KMS-11 (cell line): ENCODE results near the gene TMEM37.

ENCODE experiments used
- H2AFZ ChIP-seq: fragments of 200-600 bp; sonication (generic); 2 replicates; pipeline ENCODE4 v1.6.1; 2016; ENCODE audit warnings: antibody characterized with exemption, mixed run types, low read depth
- H3K27ac ChIP-seq: fragments of 200-600 bp; sonication (generic); 2 replicates; pipeline ENCODE4 v1.6.1; 2016; ENCODE audit warnings: mild to moderate bottlenecking, mixed run types
- H3K27me3 ChIP-seq: fragments of 200-600 bp; sonication (generic); 2 replicates; pipeline ENCODE4 v1.6.1; 2017; ENCODE audit warnings: mild to moderate bottlenecking, low read depth, mixed run types, moderate library complexity; ENCODE audit not compliant: insufficient read depth
- H3K36me3 ChIP-seq: fragments of 200-600 bp; sonication (generic); 2 replicates; pipeline ENCODE4 v1.6.1; 2017; ENCODE audit warnings: mild to moderate bottlenecking, mixed run types; ENCODE audit not compliant: insufficient read depth
- H3K4me1 ChIP-seq: fragments of 200-600 bp; sonication (generic); 2 replicates; pipeline ENCODE4 v1.6.1; 2016; ENCODE audit warnings: mild to moderate bottlenecking, low read depth, mixed run types; ENCODE audit not compliant: poor library complexity, severe bottlenecking
- H3K4me2 ChIP-seq: fragments of 200-600 bp; sonication (generic); 2 replicates; pipeline ENCODE4 v1.7.0; 2016; ENCODE audit warnings: mild to moderate bottlenecking, mixed run types
- H3K4me3 ChIP-seq: fragments of 200-600 bp; sonication (generic); IDR thresholded peaks from 2 replicates; pipeline ENCODE4 v1.6.1; 2017; ENCODE audit warnings: low read depth, low read length, mixed read lengths; ENCODE audit not compliant: insufficient read depth
- H3K79me2 ChIP-seq: fragments of 200-600 bp; sonication (generic); 2 replicates; pipeline ENCODE4 v1.6.1; 2016; ENCODE audit warnings: low read depth, mixed run types; ENCODE audit not compliant: insufficient read depth
- H3K9ac ChIP-seq: fragments of 200-600 bp; sonication (generic); 2 replicates; pipeline ENCODE4 v1.6.1; 2016; ENCODE audit warnings: mild to moderate bottlenecking, mixed run types
- H4K20me1 ChIP-seq: fragments of 200-600 bp; sonication (generic); 2 replicates; pipeline ENCODE4 v1.6.1; 2016; ENCODE audit warnings: mild to moderate bottlenecking, mixed run types; ENCODE audit not compliant: insufficient read depth
- TF ChIP-seq, protein P1 (sequence below): fragments of 200-600 bp; sonication (generic); conservative IDR thresholded peaks from 2 replicates; pipeline ENCODE4 v1.6.1; 2017; ENCODE audit warnings: low read depth, mild to moderate bottlenecking, antibody characterized with exemption, low read length, moderate library complexity, mixed read lengths

TMEM37 gene

DNA sequence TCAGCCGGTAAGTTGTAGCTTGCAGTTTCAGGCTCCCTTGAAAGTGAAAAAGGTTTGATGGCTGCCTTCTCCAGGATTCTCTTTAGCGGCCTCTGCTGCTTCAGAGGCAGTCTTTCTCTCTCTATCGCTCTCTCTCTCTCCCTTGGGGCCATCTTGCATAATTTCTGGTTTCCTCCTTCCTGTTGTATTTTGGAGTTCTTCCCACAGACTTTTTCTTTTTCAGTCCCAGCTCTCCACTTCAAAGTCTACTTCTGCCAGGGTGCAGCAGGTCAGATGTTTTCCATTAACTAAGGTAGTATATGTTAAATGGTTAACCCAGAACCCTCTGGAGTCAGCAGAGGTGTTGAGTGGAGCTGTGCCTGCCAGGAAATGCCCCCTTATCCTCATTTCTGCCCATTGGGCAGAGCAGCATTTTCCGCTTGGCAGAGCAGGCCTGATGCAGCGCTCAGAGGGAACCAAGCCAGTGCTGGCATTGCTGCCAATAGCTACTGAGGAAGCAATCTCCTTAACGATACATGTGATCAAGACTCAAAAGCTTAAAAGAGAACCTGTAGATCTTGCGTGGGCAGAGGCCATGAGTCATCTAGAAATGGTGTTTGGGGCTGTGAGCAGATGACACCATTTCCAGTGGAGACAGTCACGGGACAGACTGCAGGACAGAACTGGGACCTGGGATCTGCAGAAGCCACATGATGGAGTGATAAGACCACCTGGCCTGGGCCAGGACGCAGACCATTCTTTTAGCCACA is 44.1 kb upstream of the TMEM37 start:
- H3K4me2 ChIP-seq = no peak overlapping the region
- TF ChIP-seq, protein P1, sequence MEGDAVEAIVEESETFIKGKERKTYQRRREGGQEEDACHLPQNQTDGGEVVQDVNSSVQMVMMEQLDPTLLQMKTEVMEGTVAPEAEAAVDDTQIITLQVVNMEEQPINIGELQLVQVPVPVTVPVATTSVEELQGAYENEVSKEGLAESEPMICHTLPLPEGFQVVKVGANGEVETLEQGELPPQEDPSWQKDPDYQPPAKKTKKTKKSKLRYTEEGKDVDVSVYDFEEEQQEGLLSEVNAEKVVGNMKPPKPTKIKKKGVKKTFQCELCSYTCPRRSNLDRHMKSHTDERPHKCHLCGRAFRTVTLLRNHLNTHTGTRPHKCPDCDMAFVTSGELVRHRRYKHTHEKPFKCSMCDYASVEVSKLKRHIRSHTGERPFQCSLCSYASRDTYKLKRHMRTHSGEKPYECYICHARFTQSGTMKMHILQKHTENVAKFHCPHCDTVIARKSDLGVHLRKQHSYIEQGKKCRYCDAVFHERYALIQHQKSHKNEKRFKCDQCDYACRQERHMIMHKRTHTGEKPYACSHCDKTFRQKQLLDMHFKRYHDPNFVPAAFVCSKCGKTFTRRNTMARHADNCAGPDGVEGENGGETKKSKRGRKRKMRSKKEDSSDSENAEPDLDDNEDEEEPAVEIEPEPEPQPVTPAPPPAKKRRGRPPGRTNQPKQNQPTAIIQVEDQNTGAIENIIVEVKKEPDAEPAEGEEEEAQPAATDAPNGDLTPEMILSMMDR = no peak
- no peaks in the 10 kb centered on the region for H3K27me3 ChIP-seq
- H3K79me2 ChIP-seq = no peaks in the 10 kb centered on the region
- H3K36me3 ChIP-seq = no peaks in the 10 kb centered on the region
- H3K9ac ChIP-seq = no peak overlapping the region
- H2AFZ ChIP-seq = no peak overlapping the region
- H4K20me1 ChIP-seq = no peaks in the 10 kb centered on the region
- no peak overlapping the region for H3K27ac ChIP-seq
- no peak overlapping the region for H3K4me3 ChIP-seq
- H3K4me1 ChIP-seq = no peaks in the 10 kb centered on the region

DNA sequence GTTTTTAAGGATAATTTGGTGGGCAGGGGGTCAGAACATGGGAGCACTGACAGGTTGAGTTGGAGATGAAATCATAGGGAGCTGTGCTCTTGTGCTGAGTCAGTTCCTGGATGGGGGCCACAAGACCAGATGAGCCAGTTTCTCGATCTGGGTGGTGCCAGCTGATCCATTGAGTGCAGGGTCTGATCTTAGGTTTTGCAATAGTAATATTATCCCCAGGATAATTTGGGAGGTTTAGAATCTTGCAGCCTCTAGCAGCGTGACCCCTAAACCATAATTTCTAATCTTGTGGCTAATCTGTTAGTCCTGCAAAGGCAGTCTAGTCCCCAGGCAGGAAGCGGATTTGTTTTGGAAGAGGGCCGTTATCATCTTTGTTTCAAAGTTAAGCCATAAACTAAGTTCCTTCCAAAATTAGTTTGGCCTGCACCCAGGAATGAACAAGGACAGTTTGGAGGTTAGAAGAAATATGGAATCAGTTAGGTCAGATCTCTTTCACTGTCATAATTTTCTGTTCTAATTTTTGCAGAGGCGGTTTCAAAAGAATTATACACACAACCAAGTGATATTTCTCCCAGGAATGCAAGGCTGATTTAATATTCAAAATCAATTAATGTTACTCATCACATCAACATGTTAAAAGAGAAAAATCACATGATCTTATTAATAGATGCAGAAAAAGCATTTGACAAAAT is 41.9 kb upstream of the TMEM37 start:
- H3K36me3 ChIP-seq = no peaks in the 10 kb centered on the region
- no peaks in the 10 kb centered on the region for H4K20me1 ChIP-seq
- no peaks in the 10 kb centered on the region for H3K4me1 ChIP-seq
- TF ChIP-seq, protein P1 = no peak
- H3K27ac ChIP-seq = no peak overlapping the region
- no peak overlapping the region for H3K4me2 ChIP-seq
- H3K4me3 ChIP-seq = no peak overlapping the region
- H2AFZ ChIP-seq = no peak overlapping the region
- H3K79me2 ChIP-seq = no peaks in the 10 kb centered on the region
- H3K27me3 ChIP-seq = no peaks in the 10 kb centered on the region
- H3K9ac ChIP-seq = no peak overlapping the region

DNA sequence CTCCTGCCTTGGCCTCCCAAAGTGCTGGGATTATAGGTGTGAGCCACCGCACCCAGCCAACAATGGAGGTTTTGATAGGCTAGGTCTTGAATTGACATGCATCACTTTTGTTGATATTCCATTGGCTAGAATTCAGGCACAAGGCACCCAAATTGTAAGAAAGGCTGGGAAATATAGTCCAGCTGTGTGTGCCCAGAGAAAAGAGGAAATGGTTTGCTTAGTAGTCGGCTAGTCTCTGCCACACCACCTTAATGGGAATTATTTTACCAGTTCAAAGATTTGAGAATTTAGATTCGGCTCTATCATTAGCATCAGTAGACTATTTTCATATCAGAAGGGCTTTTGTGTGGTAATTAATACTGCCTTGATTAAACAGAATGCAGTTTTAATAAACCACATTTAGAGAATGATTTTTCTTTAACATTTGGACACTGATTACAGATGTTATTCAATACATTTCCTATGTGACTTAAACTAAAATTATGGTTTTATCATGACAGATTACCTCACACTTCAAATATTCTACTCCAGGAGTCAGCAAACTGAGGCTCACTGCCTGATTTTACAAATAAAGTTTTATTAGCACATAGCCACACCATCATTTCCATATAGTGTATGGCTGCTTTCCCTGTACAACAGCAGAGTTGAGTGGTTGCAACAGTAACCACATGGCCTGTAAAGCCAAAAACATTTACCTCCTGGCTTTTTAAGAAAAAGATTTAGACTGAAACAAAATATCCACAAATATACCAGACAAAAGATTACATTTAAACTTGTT is 37.5 kb upstream of the TMEM37 start:
- TF ChIP-seq, protein P1 = no peak
- Histone ChIP-seq H3K4me2 (no peak overlapping the region), H3K4me1 (no peaks in the 10 kb centered on the region), H3K36me3 (no peaks in the 10 kb centered on the region), H3K27ac (no peak overlapping the region), H2AFZ (no peak overlapping the region), H3K9ac (no peak overlapping the region), H3K79me2 (no peaks in the 10 kb centered on the region), H3K4me3 (no peak overlapping the region), H3K27me3 (no peaks in the 10 kb centered on the region), H4K20me1 (no peaks in the 10 kb centered on the region)

DNA sequence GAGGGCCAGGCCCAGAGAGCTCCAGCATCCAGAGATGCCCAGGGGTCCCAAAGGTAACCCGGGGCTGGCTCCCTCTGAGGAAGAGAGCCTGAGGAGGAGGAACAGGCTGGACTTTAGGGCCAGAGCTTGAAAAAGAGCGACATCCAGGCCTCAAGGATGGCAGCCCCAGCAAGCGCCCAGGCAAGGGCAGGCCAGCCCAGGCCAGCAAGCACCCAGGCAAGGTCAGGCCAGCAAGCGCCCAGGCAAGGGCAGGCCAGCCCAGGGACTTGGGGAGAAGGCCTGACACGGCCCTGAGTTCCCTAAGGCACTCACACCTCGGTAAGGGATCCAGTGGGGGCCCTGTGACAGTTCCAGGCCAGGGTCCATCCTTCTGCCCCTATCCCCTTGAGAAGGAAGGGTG is 34.5 kb upstream of the TMEM37 start:
- Histone ChIP-seq H3K4me3 (no peak overlapping the region), H3K9ac (no peak overlapping the region), H2AFZ (no peak overlapping the region), H3K27me3 (no peaks in the 10 kb centered on the region), H3K4me2 (no peak overlapping the region), H3K36me3 (no peaks in the 10 kb centered on the region), H4K20me1 (no peaks in the 10 kb centered on the region), H3K79me2 (no peaks in the 10 kb centered on the region), H3K4me1 (no peaks in the 10 kb centered on the region), H3K27ac (no peak overlapping the region)
- TF ChIP-seq, protein P1 = no peak
